ENCODE measurements around the gene FBLN1.

GRCh38 chr22:45565973-45566372, 63.3 kb downstream of the FBLN1 start:
- TF ChIP-seq POLR2AphosphoS5 (IDR thresholded peaks at IDR 0.05; ENCODE audit: insufficient read depth, low read depth, low read length) = no peak
- no peak for TF ChIP-seq EZH2 (IDR thresholded peaks at IDR 0.05; ENCODE audit: borderline replicate concordance, low read depth, low read length, severe bottlenecking)
- TF ChIP-seq, protein P1, sequence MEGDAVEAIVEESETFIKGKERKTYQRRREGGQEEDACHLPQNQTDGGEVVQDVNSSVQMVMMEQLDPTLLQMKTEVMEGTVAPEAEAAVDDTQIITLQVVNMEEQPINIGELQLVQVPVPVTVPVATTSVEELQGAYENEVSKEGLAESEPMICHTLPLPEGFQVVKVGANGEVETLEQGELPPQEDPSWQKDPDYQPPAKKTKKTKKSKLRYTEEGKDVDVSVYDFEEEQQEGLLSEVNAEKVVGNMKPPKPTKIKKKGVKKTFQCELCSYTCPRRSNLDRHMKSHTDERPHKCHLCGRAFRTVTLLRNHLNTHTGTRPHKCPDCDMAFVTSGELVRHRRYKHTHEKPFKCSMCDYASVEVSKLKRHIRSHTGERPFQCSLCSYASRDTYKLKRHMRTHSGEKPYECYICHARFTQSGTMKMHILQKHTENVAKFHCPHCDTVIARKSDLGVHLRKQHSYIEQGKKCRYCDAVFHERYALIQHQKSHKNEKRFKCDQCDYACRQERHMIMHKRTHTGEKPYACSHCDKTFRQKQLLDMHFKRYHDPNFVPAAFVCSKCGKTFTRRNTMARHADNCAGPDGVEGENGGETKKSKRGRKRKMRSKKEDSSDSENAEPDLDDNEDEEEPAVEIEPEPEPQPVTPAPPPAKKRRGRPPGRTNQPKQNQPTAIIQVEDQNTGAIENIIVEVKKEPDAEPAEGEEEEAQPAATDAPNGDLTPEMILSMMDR (IDR thresholded peaks at IDR 0.05; ENCODE audit: extremely low read depth in 1 of 2, insufficient read depth in 1 of 2, low read depth in 1 of 2, low read length in 2 of 2) = no peak
- no peak for TF ChIP-seq POLR2A (IDR thresholded peaks at IDR 0.05; ENCODE audit: low read depth, low read length)
- TF ChIP-seq FOS (IDR thresholded peaks at IDR 0.05; ENCODE audit: borderline replicate concordance, insufficient read depth, low read length) = no peak
- TF ChIP-seq MYC (IDR thresholded peaks at IDR 0.05; ENCODE audit: low read depth, low read length) = no peak

All from endothelial cell of umbilical vein (primary cell).